Stimulated activated naive CD4-positive, alpha-beta T cell (primary cell): ENCODE data around the gene TTC38.
A peak's percentile ranks its signal among the peaks of the same experiment; 100 is the strongest.

Experiments used
- DNase-seq, 6 experiments: peaks; one replicate each; lab custom pipeline; 2025; lab: John Stamatoyannopoulos, UW

The TTC38 gene

DNA sequence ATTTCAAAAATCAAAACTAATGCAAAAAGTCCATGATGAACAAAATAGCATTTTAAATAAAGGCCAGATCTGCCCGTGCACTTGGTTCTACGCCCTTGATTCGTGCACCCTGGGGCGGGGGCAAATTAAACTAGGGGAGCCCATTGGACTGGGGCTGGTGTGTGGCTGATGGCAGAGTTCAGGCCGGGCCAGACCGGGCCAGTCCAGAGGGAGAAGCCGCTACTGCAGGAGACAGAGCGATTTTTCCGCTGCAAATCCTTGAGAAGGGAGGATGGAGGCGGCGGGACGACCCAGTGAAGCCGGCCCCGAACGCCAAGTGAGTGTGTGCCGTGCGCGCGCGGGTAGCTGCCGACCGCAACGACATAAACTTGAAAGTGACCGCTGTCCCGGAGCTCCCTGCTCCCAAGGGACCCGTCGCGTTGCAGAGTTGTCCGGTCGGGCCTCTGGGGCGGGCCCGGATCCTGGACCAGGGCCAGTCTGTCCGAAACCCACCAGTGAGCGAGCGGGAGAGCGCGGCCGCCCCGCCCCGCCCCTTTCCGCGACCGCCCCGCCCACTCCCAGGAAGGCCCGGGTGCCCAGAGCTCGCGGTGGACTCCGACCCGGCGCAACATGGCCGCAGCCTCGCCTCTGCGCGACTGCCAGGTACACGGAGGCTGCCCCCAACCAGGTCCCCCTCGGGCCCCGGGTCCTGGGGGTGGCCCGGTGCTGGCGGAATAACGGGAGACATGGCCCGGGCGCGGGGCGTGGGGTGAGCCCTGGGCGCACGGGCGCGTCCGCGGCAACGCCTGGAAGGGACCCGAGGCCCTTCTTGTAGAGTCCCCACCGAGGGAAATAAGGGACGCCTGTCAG, at the start of gene TTC38:
TSS of gene TTC38 (plus strand) at position 578 of the 849 bp plus-strand sequence. CDS start at position 610, 32 bp downstream.
- peak in 5 of 6 experiments; percentile 24 to 56 (median 48) for DNase-seq

DNA sequence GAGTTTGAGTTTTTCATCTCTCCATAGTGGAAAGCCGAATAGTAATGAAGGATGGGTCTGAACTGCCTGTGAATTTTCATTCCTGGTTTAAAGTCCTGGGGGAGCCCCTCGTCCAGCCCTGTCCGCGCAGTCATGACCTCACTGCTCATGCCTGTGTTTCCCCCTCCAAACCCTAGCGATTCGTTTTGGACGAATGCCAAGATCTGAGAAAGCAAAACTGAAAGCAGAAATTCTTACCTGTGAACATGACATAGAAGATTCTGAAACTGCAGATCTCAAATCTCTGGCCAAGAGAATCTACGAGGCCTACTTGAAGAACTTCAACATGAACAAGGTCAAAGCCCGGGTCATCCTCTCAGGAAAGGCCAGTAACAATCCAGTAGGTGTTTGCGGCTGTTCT, 48.2 kb upstream of the TTC38 start:
- DNase-seq, result no peak

DNA sequence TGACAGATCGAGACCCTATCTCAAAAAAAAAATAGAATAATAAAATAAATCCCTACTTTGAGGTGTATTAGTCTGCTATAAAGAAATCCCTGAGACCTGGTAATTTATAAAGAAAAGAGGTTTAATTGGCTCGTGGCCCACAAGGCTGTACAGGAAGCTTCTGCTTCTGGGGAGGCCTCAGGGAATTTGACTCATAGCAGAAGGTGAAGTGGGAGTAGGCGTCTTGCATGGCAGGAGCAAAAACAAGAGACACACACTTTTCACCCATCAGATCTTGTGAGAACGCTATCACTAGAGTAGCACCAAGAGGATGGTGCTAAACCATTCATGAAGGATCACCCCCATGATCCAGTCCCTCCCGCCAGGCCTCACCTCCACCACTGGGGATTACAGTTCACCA, 46.9 kb upstream of the TTC38 start:
- DNase-seq, result no peak

DNA sequence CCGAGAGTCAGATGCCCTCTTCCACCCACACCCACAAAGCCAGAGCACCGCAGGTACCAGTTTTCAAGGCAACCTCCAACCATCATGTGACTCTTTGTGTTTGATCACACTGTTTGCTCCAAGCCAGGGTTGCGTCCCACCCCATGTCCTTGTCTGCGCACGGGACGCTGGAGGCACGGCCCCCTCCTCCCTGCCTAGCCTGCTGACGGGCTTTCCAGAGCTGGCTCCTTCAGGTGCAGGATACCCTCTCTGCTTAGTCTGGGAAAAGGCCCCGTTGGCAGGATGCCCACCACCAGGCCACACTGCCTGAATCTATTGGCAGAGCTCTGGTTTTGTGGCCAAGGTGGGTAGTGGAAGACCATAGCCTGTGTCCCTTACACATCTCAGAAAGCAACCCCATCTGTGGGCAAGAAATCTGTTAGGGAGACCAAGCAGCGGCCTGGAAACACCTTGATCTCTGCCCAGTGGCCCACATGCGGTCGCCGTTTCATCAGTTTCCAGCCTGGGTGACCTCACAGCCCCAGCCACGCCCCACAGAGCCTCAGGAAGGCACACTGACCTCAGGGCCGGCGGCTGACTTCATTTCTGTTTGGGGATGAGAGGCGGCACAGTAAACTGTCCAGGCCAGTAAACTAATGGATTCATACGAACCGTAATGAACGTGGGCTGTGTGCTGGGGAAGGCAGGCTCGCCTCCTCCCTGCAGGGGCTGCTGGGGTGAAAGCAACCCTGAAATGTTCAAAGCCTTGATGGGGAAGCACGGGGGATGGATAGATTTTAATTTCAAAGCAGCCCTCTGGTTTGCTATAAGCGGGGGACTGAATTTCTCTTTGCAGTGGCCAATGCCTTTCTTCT, 43.5 kb upstream of the TTC38 start:
- DNase-seq, result no peak

GRCh38 chr22:46224898-46225290, 42.9 kb upstream of the TTC38 start:
- DNase-seq, result no peak

GRCh38 chr22:46225631-46226030, 42.2 kb upstream of the TTC38 start:
- no peak for DNase-seq

DNA sequence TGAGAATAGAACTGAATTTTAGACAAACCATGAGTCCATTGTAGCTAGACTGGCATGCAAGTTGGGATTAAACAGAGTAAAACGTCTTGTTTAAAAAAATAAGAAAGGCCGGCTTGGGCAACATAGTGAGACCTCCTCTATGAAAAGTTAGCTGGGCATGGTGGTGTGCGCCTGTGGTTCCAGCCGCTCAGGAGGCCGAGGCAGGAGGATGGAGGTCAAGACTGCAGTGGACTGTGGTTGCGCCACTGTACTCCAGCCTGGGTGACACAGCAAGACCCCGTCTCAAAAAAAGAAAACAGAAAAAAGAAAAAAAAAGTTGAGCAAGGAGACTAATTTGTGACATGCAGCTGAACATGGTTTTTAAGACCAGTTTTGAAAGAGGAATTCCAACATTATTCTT, 41.2 kb upstream of the TTC38 start:
- DNase-seq, result no peak

- DNase-seq, result no peak
These were observed 38.1 kb upstream of the TTC38 start for GRCh38 chr22:46229701-46230100.

DNA sequence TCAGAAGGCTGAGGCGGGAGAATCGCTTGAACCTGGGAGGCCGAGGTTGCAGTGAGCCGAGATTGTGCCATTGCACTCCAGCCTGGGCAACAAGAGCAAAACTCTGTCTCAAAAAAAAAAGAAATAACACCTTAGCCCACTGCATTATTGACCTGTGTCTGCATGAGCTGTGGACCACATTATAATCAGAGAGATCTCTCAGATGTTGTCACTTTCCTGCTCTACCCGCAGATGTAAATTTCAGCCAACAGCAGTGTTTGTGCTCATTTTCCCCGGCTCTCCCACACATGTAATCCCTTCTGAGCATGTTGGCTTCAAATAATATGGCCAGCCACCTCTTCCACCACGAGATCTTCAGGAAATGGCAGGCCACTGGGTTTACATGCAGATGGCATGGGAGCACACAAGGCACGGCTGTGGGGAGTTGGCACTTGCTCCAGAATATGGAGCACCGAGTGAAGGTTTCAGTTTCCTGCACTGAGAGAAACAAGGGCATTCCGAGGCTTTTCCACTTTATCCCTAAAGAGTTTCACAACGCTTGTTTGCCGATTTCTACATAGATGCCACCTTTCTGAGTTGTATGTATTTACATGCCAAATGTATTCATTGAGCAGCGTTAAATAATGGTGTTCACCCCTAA, 37.4 kb upstream of the TTC38 start:
- DNase-seq, result no peak

DNA sequence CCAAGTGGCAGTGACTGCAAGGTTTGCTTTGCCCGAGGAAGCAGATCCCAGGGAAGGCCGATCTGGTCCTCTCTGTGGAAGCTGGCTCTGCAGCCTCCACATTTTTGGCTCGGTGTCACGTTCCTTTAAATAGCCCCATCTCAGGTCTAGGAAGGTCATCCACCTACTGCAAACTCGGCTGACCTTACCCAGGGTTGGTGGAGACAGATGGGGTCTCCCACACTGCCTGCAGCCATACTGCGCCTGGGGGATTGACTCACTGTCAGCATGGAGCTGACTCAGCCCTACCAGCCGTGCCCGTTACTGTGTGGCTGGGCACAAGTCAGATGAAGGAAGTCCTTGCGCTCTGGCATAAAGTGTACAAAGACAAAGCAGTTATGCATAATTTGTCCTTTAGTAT, 34.6 kb upstream of the TTC38 start:
- DNase-seq, result no peak

DNA sequence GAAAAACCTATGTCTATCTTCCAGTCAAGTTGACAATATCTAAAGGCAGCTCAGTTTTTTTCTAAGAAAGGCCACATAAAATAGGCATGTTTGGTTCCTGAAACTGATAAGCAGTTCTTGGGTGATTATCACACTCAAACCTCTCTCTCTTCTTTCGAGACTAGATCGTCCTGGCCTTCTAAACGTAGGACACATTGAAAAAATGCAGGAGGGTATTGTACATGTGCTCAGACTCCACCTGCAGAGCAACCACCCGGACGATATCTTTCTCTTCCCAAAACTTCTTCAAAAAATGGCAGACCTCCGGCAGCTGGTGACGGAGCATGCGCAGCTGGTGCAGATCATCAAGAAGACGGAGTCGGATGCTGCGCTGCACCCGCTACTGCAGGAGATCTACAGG, 32.8 kb upstream of the TTC38 start:
- no peak for DNase-seq

GRCh38 chr22:46237453-46238124, 30.2 kb upstream of the TTC38 start:
- DNase-seq, result no peak

DNA sequence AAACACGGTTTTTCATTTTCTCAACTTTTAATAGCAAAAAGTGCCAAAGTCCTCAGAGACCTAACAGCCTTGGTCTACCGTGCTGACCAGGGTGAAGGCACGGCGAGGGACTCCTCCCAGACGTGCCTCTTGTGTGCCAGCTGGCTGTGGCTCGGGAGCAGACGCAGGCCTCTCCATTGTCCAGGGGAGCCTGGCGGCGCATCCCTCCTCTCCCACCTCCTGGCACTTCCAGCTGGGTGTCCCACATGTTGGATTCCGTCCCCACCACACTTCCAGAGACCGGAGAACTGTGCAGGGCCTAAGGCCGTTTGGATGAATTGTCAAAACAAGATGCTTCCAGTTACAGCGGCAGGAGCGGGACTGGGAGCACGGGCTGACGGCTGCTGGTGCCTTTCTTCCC, 29.3 kb upstream of the TTC38 start:
- no peak for DNase-seq

- DNase-seq, result peak in 2 of 6 experiments; percentile 12 to 36
These were observed 28.4 kb upstream of the TTC38 start for GRCh38 chr22:46239261-46240048.

GRCh38 chr22:46240073-46240472, 27.7 kb upstream of the TTC38 start:
- DNase-seq, result no peak

DNA sequence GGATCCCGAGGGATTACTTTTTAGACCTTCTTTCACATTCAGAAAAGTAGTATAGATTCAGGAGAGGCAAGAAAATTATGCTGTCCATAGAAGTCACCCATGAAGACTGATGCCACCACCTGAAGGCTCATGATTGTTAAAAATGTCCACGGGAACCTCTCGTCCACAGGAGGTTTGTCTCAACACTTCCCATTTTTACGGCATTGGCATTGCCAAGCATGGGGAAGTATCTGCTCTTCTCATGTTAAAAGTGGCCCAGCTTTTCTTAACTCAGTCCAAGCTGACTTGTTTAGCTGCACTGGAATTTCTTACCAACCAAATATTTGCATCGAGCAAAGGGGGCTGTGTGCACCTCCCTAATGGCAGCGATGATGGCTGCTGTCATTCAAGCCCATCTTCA, 27.3 kb upstream of the TTC38 start:
- no peak for DNase-seq

DNA sequence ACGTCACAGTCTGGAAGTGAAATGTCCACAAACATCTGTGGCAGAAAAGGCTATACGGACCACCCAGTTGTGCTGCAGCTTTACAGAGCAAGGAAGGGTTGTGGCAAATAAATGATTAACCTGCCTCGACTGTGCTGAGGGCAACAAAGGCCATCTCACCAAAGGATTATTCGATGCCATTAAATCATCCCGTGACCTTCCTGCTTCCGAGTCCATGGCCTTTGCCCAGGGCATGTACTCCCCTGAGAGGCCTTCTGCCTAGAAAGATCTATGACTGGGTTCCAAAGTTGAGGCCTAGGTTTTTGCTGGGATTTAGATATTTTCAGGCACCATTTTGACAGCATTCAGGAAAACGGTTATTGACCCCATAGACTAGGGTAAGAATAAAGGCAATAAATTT, 26.9 kb upstream of the TTC38 start:
- no peak for DNase-seq

GRCh38 chr22:46241396-46242007, 26.3 kb upstream of the TTC38 start:
- DNase-seq, result no peak

DNA sequence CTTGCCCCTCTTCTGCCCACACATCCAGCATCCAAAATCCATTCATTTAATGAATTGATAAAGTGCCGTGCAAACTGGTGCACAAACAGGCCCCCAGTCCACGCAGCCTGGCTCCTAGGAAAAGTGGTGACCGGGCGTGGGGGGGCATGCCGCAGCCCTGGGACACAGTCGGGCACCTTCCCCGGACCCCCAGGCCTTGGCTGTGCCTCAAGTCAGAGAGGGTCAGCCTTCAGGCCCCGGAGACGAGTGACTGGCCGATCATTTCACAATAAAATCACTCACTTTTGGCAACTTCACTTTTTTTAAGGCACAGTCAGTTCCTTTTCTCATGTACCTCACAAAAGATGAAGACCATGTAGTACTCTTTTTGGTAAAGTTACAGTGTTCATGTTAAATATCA, 25.7 kb upstream of the TTC38 start:
- no peak for DNase-seq

DNA sequence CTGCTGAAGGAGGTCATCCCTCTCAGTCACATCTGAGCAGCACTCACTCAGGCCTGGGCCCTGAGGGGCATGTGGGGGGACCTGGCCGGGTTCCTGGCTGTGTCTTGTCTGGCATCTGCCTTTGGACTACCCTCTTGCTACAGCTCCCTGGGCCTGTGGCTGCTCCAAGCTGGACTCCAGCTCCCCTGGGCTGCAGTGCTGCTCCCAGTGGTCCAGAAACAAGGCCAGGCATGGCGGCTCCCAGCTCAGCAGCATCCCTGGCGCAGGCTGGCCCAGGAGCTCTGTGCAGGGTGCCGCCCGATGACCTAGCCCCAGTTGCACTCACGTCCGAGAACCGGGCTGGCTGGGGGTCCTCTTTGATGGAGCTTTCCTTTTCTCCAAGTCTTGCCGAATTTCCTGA, 23.0 kb upstream of the TTC38 start:
- no peak for DNase-seq

DNA sequence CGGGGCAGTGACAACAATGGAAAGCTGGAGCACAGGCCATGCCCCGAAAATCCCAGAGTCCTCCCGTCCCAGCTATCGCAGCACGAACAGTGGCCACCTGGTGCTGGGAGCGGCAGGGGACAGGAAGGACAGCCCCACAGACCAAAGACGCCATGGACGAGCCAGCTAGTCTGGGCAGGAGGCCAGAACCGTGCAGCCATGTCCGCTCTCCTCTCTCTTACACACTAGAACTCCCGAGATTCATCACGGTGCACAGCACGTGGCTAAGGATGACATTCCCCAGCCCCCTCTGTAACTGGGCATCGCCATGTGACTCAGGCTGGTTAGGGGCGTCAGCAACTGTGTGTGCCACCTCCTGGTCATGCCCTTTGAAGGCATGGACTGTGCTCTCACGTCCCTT, 22.3 kb upstream of the TTC38 start:
- no peak for DNase-seq
